RWPE2 (cell line): Measurements from ENCODE around the gene UGT1A9.
A peak's percentile ranks its signal among the peaks of the same experiment; 100 is the strongest.

Experiments
- ATAC-seq: fragments of 200-7000 bp; cut with Tn5 transposase; 3 replicates; pipeline ENCODE4 v1.9.1; 2021; ENCODE audit warnings: low read depth
- DNase-seq: peaks from one replicate; pipeline ENCODE4 v3.0.0-alpha.2; 2020; ENCODE audit warnings: low spot score
- H3K27ac ChIP-seq: fragments of 450-650 bp; 2 replicates; pipeline ENCODE4 v1.5.1; 2017; ENCODE audit warnings: mild to moderate bottlenecking; ENCODE audit not compliant: poor library complexity, severe bottlenecking
- H3K27me3 ChIP-seq: fragments of 250-450 bp; sonication (Bioruptor Pico); 2 replicates; pipeline ENCODE4 v1.5.1; 2021; ENCODE audit warnings: mild to moderate bottlenecking, moderate library complexity; ENCODE audit not compliant: insufficient read depth, poor library complexity, severe bottlenecking
- H3K36me3 ChIP-seq: fragments of 250-450 bp; sonication (Bioruptor Pico); 2 replicates; pipeline ENCODE4 v1.5.1; 2020; ENCODE audit warnings: low read depth, mild to moderate bottlenecking, moderate library complexity
- H3K4me1 ChIP-seq: fragments of 250-450 bp; sonication (Bioruptor Pico); 2 replicates; pipeline ENCODE4 v1.5.1; 2021; ENCODE audit warnings: mild to moderate bottlenecking, moderate library complexity; ENCODE audit not compliant: insufficient read depth, poor library complexity, severe bottlenecking
- H3K4me3 ChIP-seq: fragments of 250-450 bp; sonication (Bioruptor Pico); 2 replicates; pipeline ENCODE4 v1.5.1; 2021; ENCODE audit warnings: mild to moderate bottlenecking, moderate library complexity; ENCODE audit not compliant: severe bottlenecking
- H3K9me3 ChIP-seq: fragments of 250-450 bp; sonication (Bioruptor Pico); 2 replicates; pipeline ENCODE4 v1.5.1; 2021; ENCODE audit warnings: mild to moderate bottlenecking, moderate library complexity; ENCODE audit not compliant: severe bottlenecking
- TF ChIP-seq, protein P1 (sequence below): fragments of 450-650 bp; IDR thresholded peaks from one replicate; pipeline ENCODE4 v1.5.1; 2017; ENCODE audit warnings: mild to moderate bottlenecking, moderate library complexity; ENCODE audit not compliant: poor library complexity, severe bottlenecking

UGT1A9 gene

GRCh38 chr2:233689031-233689430 lies 17.3 kb downstream of the UGT1A9 start:
- no peak overlapping the region for H3K4me3 ChIP-seq
- no peaks in the 10 kb centered on the region for H3K36me3 ChIP-seq
- no peaks in the 10 kb centered on the region for H3K9me3 ChIP-seq
- H3K4me1 ChIP-seq: peaks cover 25% of the 10 kb centered on the region
- H3K27me3 ChIP-seq: no peaks in the 10 kb centered on the region
- H3K27ac ChIP-seq: peak overlapping the region; percentile 87
- ATAC-seq: no peak
- no peak for DNase-seq
- TF ChIP-seq, protein P1, sequence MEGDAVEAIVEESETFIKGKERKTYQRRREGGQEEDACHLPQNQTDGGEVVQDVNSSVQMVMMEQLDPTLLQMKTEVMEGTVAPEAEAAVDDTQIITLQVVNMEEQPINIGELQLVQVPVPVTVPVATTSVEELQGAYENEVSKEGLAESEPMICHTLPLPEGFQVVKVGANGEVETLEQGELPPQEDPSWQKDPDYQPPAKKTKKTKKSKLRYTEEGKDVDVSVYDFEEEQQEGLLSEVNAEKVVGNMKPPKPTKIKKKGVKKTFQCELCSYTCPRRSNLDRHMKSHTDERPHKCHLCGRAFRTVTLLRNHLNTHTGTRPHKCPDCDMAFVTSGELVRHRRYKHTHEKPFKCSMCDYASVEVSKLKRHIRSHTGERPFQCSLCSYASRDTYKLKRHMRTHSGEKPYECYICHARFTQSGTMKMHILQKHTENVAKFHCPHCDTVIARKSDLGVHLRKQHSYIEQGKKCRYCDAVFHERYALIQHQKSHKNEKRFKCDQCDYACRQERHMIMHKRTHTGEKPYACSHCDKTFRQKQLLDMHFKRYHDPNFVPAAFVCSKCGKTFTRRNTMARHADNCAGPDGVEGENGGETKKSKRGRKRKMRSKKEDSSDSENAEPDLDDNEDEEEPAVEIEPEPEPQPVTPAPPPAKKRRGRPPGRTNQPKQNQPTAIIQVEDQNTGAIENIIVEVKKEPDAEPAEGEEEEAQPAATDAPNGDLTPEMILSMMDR: no peak

DNA sequence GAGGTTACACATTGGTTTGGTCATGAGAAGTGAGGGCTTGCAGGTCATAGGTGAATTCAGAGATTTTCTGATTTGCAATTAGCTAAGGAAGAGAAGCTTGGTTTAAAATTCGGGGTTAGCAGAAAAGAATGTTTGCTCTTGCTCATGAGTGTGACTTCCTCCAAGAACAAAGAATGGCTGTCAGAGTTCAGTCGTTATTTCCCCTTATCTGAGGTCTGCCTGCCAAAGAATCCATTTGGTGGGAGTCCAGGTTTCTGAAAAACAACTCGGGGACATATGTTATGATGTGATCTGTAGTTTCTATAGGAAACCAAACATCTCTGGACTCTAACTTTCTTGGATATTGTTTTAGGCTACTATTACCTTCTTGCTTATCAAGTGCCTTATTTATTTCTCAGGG lies 17.8 kb downstream of the UGT1A9 start:
- no peaks in the 10 kb centered on the region for H3K36me3 ChIP-seq
- H3K4me1 ChIP-seq: peaks cover 25% of the 10 kb centered on the region
- TF ChIP-seq, protein P1: no peak
- no peak for ATAC-seq
- H3K27ac ChIP-seq: peak overlapping the region; percentile 87
- no peaks in the 10 kb centered on the region for H3K27me3 ChIP-seq
- H3K4me3 ChIP-seq: no peak overlapping the region
- no peaks in the 10 kb centered on the region for H3K9me3 ChIP-seq
- no peak for DNase-seq

DNA sequence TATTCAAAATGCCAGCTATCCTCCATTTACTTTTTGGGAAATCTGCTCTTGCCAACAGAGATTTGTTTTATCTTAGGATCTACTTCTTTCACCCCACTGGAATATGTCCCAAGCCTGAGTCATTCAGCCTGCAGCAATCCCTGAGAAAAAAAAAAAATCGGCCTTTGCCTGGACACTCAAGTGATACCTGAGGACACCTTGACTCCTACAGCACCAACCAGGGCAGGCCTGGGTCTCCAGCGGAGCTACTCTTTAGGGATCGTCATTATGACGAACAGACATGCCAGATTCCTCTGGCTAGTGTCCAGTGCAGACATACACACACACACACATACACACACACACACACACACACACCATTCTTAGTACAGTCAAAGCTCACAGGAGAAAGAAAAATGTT lies 18.7 kb downstream of the UGT1A9 start:
- no peaks in the 10 kb centered on the region for H3K36me3 ChIP-seq
- ATAC-seq (peak; percentile 69), DNase-seq (peak; percentile 83)

GRCh38 chr2:233691443-233692433 lies 20.0 kb downstream of the UGT1A9 start:
- Histone ChIP-seq H3K9me3 (no peaks in the 10 kb centered on the region), H3K36me3 (no peaks in the 10 kb centered on the region), H3K4me3 (peak overlapping the region; percentile 22), H3K27me3 (no peaks in the 10 kb centered on the region), H3K4me1 (peaks cover 25% of the 10 kb centered on the region), H3K27ac (peak overlapping the region; percentile 87)
- DNase-seq: peak; percentile 95
- TF ChIP-seq, protein P1: no peak
- ATAC-seq: peak; percentile 97

More for the DNA sequence above, 18.7 kb downstream of the UGT1A9 start:
- H3K4me1 ChIP-seq: peaks cover 25% of the 10 kb centered on the region
- H3K4me3 ChIP-seq: no peak overlapping the region
- peak overlapping the region; percentile 87 for H3K27ac ChIP-seq
- H3K9me3 ChIP-seq: no peaks in the 10 kb centered on the region
- TF ChIP-seq, protein P1: no peak
- H3K27me3 ChIP-seq: no peaks in the 10 kb centered on the region

- no peak for DNase-seq
- H3K9me3 ChIP-seq: no peaks in the 10 kb centered on the region
- TF ChIP-seq, protein P1: no peak
- no peak for ATAC-seq
- peaks cover 25% of the 10 kb centered on the region for H3K4me1 ChIP-seq
- H3K4me3 ChIP-seq: peak within 1 kb of the TSS; percentile 22
- no peaks in the 10 kb centered on the region for H3K27me3 ChIP-seq
- peak within 1 kb of the TSS; percentile 87 for H3K27ac ChIP-seq
- H3K36me3 ChIP-seq: no peaks in the 10 kb centered on the region
Measured at GRCh38 chr2:233692648-233693047, 20.9 kb downstream of the UGT1A9 start, which contains the start of gene UGT1A6. Gene UGT1A6 (plus strand): TSS chr2:233692890. CDS start chr2:233693005, 115 bp downstream.
